Measurements from ENCODE around the gene SKP2.

DNA sequence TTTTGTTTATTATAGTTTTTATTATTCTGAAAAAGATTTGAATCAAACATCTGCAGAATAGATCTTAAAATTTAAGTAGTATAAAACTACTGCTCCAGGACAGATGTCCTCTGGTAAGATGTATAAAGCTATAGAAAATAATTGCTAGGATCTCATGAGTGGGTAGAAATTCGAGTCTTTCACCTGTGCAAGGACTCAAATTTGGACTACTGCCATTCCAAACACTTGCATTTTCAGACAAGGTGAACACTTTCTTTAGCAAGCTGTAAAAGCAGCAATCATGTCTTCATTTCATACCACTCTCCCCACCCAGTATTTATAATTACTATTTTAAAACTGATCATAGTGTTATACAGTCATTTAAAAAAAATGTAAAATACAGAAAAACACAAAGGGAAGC is 20.7 kb downstream of the SKP2 start:
- no peak for TF ChIP-seq FOXM1 (IDR thresholded peaks at IDR 0.05; ENCODE audit: borderline replicate concordance)
- TF ChIP-seq TARDBP (IDR thresholded peaks at IDR 0.05): no peak

All from HEK293T (cell line).